NK-92 (cell line): ENCODE data around the gene SCRG1.
A peak's percentile ranks its signal among the peaks of the same experiment; 100 is the strongest.

ENCODE experiments used
- DNase-seq: peaks from one replicate; lab custom pipeline; 2025; ENCODE audit not compliant: unreplicated experiment; lab: John Stamatoyannopoulos, UW

The SCRG1 gene

DNA sequence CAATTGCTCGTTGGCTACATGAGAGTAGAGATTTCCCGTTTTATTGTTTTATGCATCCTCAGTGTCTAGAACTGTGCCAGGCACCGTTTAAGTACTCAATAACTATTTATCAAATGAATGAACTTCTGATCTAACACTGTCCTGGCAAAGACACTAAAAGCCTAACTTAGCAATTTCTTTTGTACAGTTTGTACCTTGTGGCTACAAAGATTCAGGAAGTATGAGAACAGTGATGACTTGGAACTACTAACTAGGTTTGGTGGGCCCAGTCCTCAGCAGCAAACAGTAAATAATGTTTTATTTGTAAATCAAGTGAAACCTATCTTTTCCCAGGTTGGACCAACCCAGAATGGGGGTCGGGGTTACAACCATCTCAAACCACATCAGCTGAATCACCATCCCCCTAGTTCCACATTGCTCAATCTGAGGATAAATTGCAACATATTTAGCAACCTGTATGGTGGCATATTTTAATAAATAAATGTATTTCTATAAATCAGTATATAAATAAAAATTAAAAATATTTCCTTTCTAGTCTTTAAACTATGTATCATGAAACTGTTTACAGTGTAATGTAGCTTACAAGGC lies 12.3 kb upstream of the SCRG1 start:
- no peak for DNase-seq

DNA sequence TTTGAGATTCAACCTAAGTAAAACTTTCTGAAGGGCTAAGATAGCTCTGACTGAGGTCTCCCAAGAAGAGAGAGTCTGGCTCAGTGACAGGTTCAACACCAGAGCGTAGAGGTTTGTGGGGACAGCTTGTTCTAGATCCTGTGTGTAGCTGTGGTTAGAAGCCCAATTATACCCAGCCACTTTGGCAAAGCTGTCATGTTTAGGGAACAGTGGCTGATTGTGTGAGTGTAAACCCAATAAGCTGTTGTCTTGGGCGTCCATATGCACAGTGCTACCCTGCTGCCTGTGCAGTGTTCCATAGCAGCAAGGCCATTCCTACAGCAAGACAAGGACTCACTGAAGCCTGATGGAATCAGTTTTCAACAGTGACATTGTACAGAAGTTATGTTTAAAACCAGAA lies 11.2 kb upstream of the SCRG1 start:
- DNase-seq = no peak

DNA sequence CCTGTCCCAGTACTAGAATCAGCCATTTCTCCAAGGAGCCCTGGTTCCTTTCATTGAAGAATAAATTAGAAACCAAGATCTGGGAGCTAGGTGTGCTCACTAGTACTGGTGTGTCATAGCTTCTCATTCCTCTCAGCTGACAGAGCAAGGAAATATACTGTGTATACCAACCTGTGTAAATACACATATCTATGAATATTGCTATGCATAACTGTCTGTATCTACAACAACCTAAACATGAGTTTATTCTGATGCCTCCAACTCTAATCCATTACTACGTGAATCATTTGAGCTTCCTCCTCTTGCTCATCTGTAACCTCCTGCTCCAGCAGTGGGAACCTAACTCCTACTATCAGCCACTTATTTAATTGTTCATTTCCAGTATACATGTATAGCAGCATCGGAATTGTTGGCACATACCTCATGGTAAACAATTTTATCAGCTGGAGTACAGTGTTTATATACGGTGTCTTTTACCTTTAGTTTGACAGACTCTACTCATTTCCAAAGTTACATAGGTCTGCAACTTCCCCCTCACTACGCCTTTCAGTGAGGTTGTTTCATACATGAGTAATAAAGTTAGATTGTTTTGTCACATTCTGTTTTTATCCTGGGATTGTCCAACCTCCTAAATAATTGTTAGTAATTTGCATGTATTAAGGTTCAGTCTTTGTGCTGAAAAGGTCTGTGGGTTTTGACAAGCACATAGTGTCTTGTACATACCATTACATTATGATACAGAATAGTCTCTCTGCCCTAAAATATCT lies 7.1 kb upstream of the SCRG1 start:
- no peak for DNase-seq

- DNase-seq = no peak
Observed at GRCh38 chr4:173404296-173404865, 5.5 kb upstream of the SCRG1 start.

GRCh38 chr4:173403051-173403450 lies 4.1 kb upstream of the SCRG1 start:
- DNase-seq = no peak

DNA sequence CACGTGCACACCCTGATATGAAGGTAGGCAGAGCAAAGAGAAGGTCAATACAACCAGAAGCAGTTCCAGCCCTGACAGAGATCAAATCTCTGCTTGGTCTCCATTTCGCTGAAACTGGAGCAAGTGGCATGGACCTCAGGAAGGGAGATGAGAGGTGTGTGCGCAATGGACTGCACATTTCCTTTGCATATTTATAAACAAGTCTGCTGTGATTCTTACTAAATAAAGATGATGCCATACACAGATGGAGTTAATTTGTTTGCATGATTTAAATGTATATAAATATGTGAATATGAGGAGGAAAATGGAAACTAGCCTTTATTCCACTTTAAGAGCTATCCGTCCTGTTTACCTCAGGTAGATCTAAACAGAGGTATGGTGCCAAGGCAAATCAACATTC lies 2.1 kb upstream of the SCRG1 start:
- no peak for DNase-seq

GRCh38 chr4:173398220-173398619 lies 696 bp downstream of the SCRG1 start:
- no peak for DNase-seq

- no peak for DNase-seq
Observed at GRCh38 chr4:173397604-173398003, 1.3 kb downstream of the SCRG1 start.

DNA sequence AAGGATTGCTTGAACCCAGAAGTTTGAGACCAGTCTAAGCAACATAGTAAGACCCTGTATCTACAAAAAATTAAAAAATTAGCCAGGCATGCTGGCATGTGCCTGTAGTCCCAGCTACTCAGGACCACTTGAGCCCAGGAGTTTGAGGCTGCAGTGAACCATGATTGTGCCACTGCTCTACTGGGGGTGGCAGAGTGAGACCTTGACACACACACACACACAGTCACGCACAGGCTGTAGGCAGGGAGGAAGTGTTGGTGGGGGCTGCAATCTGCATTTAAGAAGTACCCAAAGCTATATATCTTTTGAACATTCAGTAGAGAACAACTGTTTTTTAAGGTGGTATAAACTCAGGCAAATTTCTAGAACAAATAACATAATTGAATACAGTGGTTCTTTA lies 7.2 kb downstream of the SCRG1 start:
- no peak for DNase-seq

DNA sequence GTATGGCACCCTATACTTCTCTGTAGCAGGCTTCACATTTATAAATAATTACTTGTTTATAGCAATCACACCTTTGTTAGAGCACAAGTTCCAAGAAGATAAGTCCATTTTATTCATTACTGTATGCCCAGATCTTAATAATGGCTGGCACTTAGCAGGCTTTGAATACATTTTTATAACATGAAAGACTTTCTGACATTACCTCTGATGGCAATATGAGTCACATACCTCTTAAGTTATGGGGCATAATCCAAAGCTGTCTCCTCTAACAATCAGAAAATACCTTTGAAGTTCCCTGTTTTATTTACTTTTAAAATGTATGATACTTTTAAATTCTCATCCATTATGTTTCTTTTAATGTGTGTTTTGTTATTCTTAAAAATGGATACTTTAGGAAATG lies 12.2 kb downstream of the SCRG1 start:
- DNase-seq = no peak

DNA sequence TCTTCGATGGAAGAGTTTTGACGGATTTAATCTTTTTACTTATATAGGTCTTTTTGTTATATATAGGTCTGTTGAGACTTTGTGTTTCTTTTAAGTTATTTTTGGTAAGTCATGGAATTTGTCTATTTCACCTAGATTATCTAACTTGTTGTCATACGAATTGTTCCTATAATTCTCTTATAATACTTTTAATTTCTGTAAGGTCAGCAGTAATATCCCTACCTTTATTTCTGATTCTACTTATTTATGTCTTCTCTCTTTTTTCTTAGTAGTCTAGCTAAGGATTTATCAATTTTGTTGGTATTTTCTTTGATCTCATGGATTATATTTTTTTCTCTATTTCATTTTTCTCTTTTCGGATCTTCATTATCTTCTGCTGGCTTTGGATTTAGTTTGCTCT lies 16.6 kb downstream of the SCRG1 start:
- no peak for DNase-seq

DNA sequence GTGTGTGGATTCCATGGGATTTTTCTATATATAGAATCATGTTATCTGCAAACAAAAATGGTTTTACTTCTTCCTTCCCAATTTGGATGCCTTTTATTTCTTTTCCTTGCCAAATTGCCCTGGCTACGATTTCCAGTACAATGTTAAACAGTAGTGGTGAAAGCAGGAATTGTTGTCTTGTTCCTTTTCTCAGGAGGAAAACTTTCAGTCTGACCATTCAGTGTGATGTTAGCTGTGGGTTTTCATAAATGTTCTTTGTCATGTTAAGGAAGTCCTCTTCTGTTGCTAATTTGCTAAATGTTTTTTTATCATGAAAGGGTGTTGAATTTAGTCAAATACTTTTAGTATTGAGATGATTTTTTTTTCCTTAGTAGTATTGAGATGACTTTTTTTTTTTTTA lies 17.3 kb downstream of the SCRG1 start:
- DNase-seq = no peak

GRCh38 chr4:173380987-173381386 lies 17.9 kb downstream of the SCRG1 start:
- no peak for DNase-seq

- no peak for DNase-seq
Observed at GRCh38 chr4:173379929-173380328, 19.0 kb downstream of the SCRG1 start.

DNA sequence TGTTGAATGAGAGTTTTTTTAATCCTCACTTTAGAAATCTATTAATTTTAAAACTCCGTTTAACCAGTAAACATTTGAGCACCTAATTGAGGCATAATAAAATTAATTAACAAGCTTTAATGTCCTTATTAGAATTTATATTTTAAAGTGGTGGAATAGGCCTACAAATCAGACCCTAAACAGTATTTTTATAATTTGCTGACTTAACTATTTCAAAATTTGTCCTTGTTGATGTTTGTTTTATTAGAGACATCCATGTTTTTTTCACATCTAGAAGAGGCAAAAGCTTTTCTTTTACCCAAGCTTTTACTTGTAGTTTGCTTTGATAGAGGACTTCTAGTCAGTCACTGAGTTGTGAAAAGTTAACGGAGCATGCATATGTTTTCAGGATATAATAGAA lies 24.3 kb downstream of the SCRG1 start:
- DNase-seq = no peak

DNA sequence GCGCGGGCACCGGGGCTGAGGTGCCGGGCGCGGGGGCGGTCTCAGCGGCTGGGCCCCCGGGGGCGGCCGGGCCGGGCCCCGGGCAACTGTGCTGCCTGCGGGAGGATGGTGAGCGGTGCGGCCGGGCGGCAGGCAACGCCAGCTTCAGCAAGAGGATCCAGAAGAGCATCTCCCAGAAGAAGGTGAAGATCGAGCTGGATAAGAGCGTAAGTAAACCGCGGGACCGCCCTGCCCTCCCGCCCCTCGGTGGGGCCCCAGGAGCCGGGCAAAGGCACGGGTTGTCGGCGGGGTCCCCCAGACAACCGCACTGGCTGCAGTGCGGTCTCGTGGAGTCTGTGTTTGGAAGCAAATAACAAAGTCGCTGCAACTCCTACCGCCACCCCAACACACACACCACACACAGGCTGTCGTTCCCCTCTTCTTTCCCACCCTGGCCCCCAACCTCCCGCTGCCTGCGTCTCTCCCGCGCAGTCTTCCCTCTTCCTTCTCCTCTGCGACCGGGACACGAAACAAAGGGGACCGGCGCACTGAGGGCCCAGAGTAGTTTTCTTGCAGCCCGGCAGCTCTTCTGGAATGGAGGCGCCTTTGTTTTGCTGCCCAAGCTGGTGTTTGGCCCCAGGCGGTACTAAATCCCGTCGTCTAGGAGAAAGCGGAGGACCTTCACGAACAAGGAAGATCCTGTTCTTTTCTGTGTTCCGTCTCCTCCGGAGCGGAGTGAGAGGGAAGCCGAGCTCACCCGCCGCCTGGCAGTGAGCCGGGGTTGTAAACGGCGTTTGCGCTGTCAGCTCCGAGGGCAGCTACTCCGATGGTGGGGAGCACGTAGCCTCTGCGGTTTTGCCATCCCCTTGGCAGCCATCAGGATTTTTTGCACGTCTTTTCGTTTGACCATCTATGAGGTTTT lies 27.4 kb downstream of the SCRG1 start:
- DNase-seq = no peak

GRCh38 chr4:173370477-173371291 lies 28.2 kb downstream of the SCRG1 start, which contains the start of gene SAP30:
TSS of gene SAP30 (plus strand) at chr4:173370954. CDS start at chr4:173371183, 229 bp downstream.
- DNase-seq = peak; percentile 70

GRCh38 chr4:173370130-173370476 lies 28.8 kb downstream of the SCRG1 start:
- DNase-seq = no peak

GRCh38 chr4:173367946-173368345 lies 31.0 kb downstream of the SCRG1 start:
- DNase-seq = no peak

DNA sequence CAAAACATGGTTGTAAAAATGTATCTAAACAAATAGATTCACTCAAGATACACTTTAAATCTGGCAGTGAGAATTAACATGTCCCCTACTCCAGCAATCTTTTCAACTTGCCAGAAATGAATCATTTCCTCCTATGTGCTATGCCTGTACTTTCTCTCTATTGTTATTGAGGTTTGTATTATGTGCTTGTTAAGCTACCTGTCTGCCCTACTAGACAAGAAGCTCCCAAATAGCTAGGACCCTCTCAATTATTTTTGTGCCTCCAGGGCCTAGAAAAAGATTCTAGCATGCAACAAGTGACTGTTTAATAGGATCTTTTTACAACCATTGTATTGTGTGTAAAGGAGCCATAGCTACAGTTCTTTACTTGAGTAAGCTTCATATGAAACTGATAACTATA lies 31.6 kb downstream of the SCRG1 start:
- DNase-seq = no peak
